Measurements from ENCODE around the gene NDE1. TPM values are rescaled to one million over a fixed set of nuclear protein-coding genes. Genes with fewer than 3 reads are reported as not detected.

NDE1 gene
- 34.4 and 43.6 TPM in 2 replicates for total RNA-seq

DNA sequence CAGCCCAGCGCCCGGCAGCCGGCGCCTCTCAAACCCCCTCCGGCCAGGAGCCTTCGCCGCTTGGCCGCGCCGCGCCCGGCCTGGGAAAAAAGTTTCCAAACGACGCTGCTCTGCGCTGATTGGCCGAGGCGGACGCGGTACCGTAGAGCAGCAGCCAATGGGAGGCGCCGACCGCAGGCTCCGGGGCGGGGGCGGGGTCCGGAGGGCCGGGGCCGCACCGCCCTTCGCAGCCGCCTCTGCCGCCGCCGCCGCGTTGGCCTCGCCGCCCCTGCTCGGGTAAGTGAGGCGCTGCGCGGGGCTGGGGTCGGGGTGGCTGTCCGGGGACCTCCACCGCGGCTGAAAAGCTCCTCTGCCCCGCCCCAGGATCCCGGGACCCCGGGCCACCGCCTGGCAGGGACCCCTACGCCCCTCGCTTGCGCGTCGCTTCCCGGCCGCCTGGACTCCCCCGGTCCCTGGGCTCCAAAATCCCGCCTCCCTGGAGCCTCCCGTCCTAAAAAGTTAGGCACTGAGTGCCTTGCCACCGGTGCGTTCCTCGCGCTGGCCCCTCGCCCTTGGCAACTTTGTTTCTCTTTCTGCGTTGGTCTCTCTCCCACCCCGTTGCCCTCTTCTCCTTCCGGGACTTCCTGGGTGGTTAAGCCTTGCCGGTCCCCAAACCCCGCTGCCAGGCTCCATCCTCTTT, at the start of gene NDE1:
NDE1 (plus strand) TSS at position 227 of the 679 bp plus-strand sequence. CDS start 14,534 bp downstream, outside the sequence.

GRCh38 chr16:15643048-15643945, 6.7 kb upstream of the NDE1 start, which contains the start of gene MARF1:
Gene MARF1 (minus strand): TSS chr16:15643154. CDS start chr16:15639233, 3,921 bp downstream.

Other genes with a start within 250 kb of the NDE1 start
- 108 and 128 TPM in 2 replicates for gene BMERB1, start 215.7 kb upstream of the NDE1 start, total RNA-seq
- gene MARF1, start 7.1 kb upstream of the NDE1 start, total RNA-seq, result 15.1 and 24.3 TPM in 2 replicates
- 0.36 and 0.49 TPM in 2 replicates for gene MYH11, start 206.8 kb downstream of the NDE1 start, total RNA-seq
- 45.9 and 50.2 TPM in 2 replicates for gene CEP20, start 238.4 kb downstream of the NDE1 start, total RNA-seq

Measured in hair follicle dermal papilla cell (primary cell).